Neural cell (in vitro differentiated cells): Measurements from ENCODE around the gene SELENOH. TPM values are rescaled to one million over a fixed set of nuclear protein-coding genes. Genes with fewer than 3 reads are reported as not detected.

Source experiments
- H2AFZ ChIP-seq: fragments of 200-600, 300-800 bp; sonication (generic), shearing (Covaris generic); 2 replicates; pipeline ENCODE4 v1.6.0; 2014; ENCODE audit warnings: low read depth, mild to moderate bottlenecking, antibody characterized with exemption, low read length, moderate library complexity
- H3F3A ChIP-seq: fragments of 200-600 bp; shearing (Covaris generic); 2 replicates; pipeline ENCODE4 v1.6.1; 2016; ENCODE audit warnings: mild to moderate bottlenecking, moderate library complexity, mixed read lengths, antibody characterized with exemption, low read length; ENCODE audit not compliant: insufficient read depth, poor library complexity, severe bottlenecking
- H3K27ac ChIP-seq: fragments of 200-600, 300-800 bp; sonication (generic), shearing (Covaris generic); 2 replicates; pipeline ENCODE4 v1.5.1; 2014; ENCODE audit warnings: mild to moderate bottlenecking, low read length, moderate library complexity
- H3K27me3 ChIP-seq: fragments of 300-800, 200-600 bp; sonication (generic), shearing (Covaris generic); 2 replicates; pipeline ENCODE4 v1.6.0; 2014; ENCODE audit warnings: mild to moderate bottlenecking, low read depth, low read length, moderate library complexity; ENCODE audit not compliant: insufficient read depth
- H3K36me3 ChIP-seq: fragments of 300-800, 200-600 bp; sonication (generic), shearing (Covaris generic); 2 replicates; pipeline ENCODE4 v1.5.1; 2014; ENCODE audit warnings: mild to moderate bottlenecking, antibody characterized with exemption, low read length, moderate library complexity; ENCODE audit not compliant: insufficient read depth
- H3K4me2 ChIP-seq: fragments of 300-800, 200-600 bp; sonication (generic), shearing (Covaris generic); 2 replicates; pipeline ENCODE4 v1.6.0; 2014; ENCODE audit warnings: mild to moderate bottlenecking, low read length
- H3K4me3 ChIP-seq: fragments of 300-800, 200-600 bp; sonication (generic), shearing (Covaris generic); 2 replicates; pipeline ENCODE4 v1.5.1; 2014; ENCODE audit warnings: mild to moderate bottlenecking, low read length, moderate library complexity
- H3K79me2 ChIP-seq: fragments of 200-600 bp; shearing (Covaris generic); replicated peaks from 2 replicates; pipeline ENCODE4 v1.6.0; 2014; ENCODE audit warnings: mild to moderate bottlenecking, low read length, moderate library complexity; ENCODE audit not compliant: insufficient read depth
- H3K9ac ChIP-seq: fragments of 300-800, 200-600 bp; sonication (generic), shearing (Covaris generic); 2 replicates; pipeline ENCODE4 v1.6.1; 2016; ENCODE audit warnings: mild to moderate bottlenecking, low read length, mixed read lengths
- H3K9me2 ChIP-seq: fragments of 200-600 bp; shearing (Covaris generic); 2 replicates; pipeline ENCODE4 v1.6.1; 2016; ENCODE audit warnings: mild to moderate bottlenecking, low read length, mixed read lengths; ENCODE audit not compliant: insufficient read depth
- H3K9me3 ChIP-seq: fragments of 200-600, 300-800 bp; sonication (generic), shearing (Covaris generic); 2 replicates; pipeline ENCODE4 v1.6.1; 2016; ENCODE audit warnings: mild to moderate bottlenecking, mixed run types, low read length, moderate library complexity, mixed read lengths
- H4K20me1 ChIP-seq: fragments of 200-600 bp; shearing (Covaris generic); 2 replicates; pipeline ENCODE4 v1.6.1; 2016; ENCODE audit warnings: mild to moderate bottlenecking, mixed run types; ENCODE audit not compliant: insufficient read depth
- EP300 ChIP-seq: fragments of 450-650 bp; conservative IDR thresholded peaks from 2 replicates; pipeline ENCODE4 v1.6.1; 2014; ENCODE audit warnings: antibody characterized with exemption, mild to moderate bottlenecking, moderate library complexity; ENCODE audit not compliant: poor library complexity, severe bottlenecking
- EZH2 ChIP-seq: fragments of 200-600, 300-800 bp; shearing (Covaris generic), sonication (generic); IDR thresholded peaks from 2 replicates; pipeline ENCODE4 v1.6.1; 2014; ENCODE audit warnings: antibody characterized with exemption, low read length, borderline replicate concordance, mild to moderate bottlenecking; ENCODE audit not compliant: insufficient read depth, poor library complexity, severe bottlenecking
- MXI1 ChIP-seq: fragments of 450-650 bp; conservative IDR thresholded peaks from 2 replicates; pipeline ENCODE4 v1.6.1; 2014; ENCODE audit warnings: antibody characterized with exemption, mild to moderate bottlenecking; ENCODE audit not compliant: poor library complexity, severe bottlenecking
- POLR2AphosphoS5 ChIP-seq: IDR thresholded peaks from 2 replicates; pipeline ENCODE4 v1.6.1; 2012
- RAD21 ChIP-seq: fragments of 450-650 bp; conservative IDR thresholded peaks from 2 replicates; pipeline ENCODE4 v1.6.1; 2014; ENCODE audit warnings: antibody characterized with exemption, mild to moderate bottlenecking, moderate library complexity
- SMC3 ChIP-seq: fragments of 450-650 bp; conservative IDR thresholded peaks from 2 replicates; pipeline ENCODE4 v1.6.1; 2014; ENCODE audit warnings: antibody characterized with exemption, mild to moderate bottlenecking, moderate library complexity; ENCODE audit not compliant: poor library complexity
- TAF1 ChIP-seq: IDR thresholded peaks from 2 replicates; pipeline ENCODE4 v1.6.1; 2012; ENCODE audit warnings: low read depth
- polyA plus RNA-seq: library from polyadenylated mRNA; depleted of rRNA; stranded (reverse); fragments of >200 nt; gene quantifications from 2 replicates; pipeline ENCODE4 v1.2.3, GENCODE V29; 2014
- TF ChIP-seq, protein P1 (sequence below): IDR thresholded peaks from 2 replicates; pipeline ENCODE4 v1.6.1; 2012; ENCODE audit warnings: borderline replicate concordance
- TF ChIP-seq, protein P2 (sequence below): fragments of 450-650 bp; IDR thresholded peaks from 2 replicates; pipeline ENCODE4 v1.5.1; 2014; ENCODE audit warnings: antibody characterized with exemption, mild to moderate bottlenecking, moderate library complexity; ENCODE audit not compliant: poor library complexity, severe bottlenecking

The SELENOH gene
- polyA plus RNA-seq, 1 donor from 2014 or later = 546 TPM

DNA sequence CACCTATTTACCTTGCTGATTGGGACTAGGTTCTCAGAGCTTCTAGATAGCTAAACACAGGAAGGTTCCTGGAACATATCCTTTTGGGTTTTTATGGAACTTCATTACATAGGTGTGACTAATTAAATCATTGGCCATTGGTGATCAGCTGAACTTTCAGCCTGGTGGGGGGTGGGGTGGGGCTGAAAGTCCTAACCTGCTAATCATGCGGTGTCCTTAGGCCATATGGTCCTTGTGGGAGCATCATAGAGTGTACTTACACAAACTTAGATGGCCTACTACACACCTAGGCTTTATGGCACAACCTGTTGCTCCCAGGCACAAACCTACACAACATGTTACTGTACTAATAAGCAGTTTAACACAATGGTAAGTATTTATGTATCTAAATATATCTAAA lies 8.6 kb upstream of the SELENOH start:
- Histone ChIP-seq H3K4me2 (no peak overlapping the region), H3K9me3 (no peaks in the 10 kb centered on the region), H3K9me2 (no peaks in the 10 kb centered on the region), H2AFZ (no peak overlapping the region), H4K20me1 (no peaks in the 10 kb centered on the region), H3K36me3 (no peaks in the 10 kb centered on the region), H3K79me2 (peaks cover 20% of the 10 kb centered on the region), H3K4me3 (no peak overlapping the region), H3K9ac (no peak overlapping the region), H3K27me3 (no peaks in the 10 kb centered on the region), H3K27ac (no peak overlapping the region), H3F3A (no peaks in the 10 kb centered on the region)
- TF ChIP-seq TAF1 = no peak
- no peak for TF ChIP-seq EZH2
- no peak for TF ChIP-seq RAD21
- TF ChIP-seq, protein P1, sequence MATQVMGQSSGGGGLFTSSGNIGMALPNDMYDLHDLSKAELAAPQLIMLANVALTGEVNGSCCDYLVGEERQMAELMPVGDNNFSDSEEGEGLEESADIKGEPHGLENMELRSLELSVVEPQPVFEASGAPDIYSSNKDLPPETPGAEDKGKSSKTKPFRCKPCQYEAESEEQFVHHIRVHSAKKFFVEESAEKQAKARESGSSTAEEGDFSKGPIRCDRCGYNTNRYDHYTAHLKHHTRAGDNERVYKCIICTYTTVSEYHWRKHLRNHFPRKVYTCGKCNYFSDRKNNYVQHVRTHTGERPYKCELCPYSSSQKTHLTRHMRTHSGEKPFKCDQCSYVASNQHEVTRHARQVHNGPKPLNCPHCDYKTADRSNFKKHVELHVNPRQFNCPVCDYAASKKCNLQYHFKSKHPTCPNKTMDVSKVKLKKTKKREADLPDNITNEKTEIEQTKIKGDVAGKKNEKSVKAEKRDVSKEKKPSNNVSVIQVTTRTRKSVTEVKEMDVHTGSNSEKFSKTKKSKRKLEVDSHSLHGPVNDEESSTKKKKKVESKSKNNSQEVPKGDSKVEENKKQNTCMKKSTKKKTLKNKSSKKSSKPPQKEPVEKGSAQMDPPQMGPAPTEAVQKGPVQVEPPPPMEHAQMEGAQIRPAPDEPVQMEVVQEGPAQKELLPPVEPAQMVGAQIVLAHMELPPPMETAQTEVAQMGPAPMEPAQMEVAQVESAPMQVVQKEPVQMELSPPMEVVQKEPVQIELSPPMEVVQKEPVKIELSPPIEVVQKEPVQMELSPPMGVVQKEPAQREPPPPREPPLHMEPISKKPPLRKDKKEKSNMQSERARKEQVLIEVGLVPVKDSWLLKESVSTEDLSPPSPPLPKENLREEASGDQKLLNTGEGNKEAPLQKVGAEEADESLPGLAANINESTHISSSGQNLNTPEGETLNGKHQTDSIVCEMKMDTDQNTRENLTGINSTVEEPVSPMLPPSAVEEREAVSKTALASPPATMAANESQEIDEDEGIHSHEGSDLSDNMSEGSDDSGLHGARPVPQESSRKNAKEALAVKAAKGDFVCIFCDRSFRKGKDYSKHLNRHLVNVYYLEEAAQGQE = no peak
- no peak for TF ChIP-seq EP300
- no peak for TF ChIP-seq SMC3
- no peak for TF ChIP-seq POLR2AphosphoS5
- no peak for TF ChIP-seq MXI1
- TF ChIP-seq, protein P2, sequence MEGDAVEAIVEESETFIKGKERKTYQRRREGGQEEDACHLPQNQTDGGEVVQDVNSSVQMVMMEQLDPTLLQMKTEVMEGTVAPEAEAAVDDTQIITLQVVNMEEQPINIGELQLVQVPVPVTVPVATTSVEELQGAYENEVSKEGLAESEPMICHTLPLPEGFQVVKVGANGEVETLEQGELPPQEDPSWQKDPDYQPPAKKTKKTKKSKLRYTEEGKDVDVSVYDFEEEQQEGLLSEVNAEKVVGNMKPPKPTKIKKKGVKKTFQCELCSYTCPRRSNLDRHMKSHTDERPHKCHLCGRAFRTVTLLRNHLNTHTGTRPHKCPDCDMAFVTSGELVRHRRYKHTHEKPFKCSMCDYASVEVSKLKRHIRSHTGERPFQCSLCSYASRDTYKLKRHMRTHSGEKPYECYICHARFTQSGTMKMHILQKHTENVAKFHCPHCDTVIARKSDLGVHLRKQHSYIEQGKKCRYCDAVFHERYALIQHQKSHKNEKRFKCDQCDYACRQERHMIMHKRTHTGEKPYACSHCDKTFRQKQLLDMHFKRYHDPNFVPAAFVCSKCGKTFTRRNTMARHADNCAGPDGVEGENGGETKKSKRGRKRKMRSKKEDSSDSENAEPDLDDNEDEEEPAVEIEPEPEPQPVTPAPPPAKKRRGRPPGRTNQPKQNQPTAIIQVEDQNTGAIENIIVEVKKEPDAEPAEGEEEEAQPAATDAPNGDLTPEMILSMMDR = no peak

- no peak overlapping the region for H3K27ac ChIP-seq
- H3K9me2 ChIP-seq = no peaks in the 10 kb centered on the region
- no peak for TF ChIP-seq POLR2AphosphoS5
- TF ChIP-seq MXI1 = no peak
- TF ChIP-seq, protein P1 = no peak
- TF ChIP-seq, protein P2 = no peak
- TF ChIP-seq EP300 = no peak
- TF ChIP-seq RAD21 = no peak
- TF ChIP-seq TAF1 = no peak
- TF ChIP-seq EZH2 = no peak
- no peak for TF ChIP-seq SMC3
- no peaks in the 10 kb centered on the region for H4K20me1 ChIP-seq
- peaks cover under 1% of the 10 kb centered on the region for H3F3A ChIP-seq
- H2AFZ ChIP-seq = no peak overlapping the region
- no peak overlapping the region for H3K9ac ChIP-seq
- H3K9me3 ChIP-seq = no peaks in the 10 kb centered on the region
- no peaks in the 10 kb centered on the region for H3K36me3 ChIP-seq
- H3K4me2 ChIP-seq = no peak overlapping the region
- peaks cover 10% of the 10 kb centered on the region for H3K79me2 ChIP-seq
- H3K27me3 ChIP-seq = no peaks in the 10 kb centered on the region
- no peak overlapping the region for H3K4me3 ChIP-seq
Observed at GRCh38 chr11:57735619-57736298, 5.5 kb upstream of the SELENOH start.
